Naive thymus-derived CD8-positive, alpha-beta T cell (primary cell): Measurements from ENCODE around the gene C2orf81. TPM values are rescaled to one million over a fixed set of nuclear protein-coding genes. Genes with fewer than 3 reads are reported as not detected.
"Not testable (repeated sequence)": the region's sequence is repeated elsewhere in the genome, so short reads cannot be mapped to it uniquely, and the experiment has no call there.

Experiments
- ATAC-seq, 2 donors: fragments of 150-1000 bp; cut with Tn5 transposase in 1 of 2; sonication (Bioruptor Pico), chemical (Tn5 transposase) in 1 of 2; 1 replicate in 1 of 2; 2 replicates in 1 of 2; pipeline ENCODE4 v1.10.0; 2021; ENCODE audit warnings: mild to moderate bottlenecking in 2 of 2, moderate library complexity in 2 of 2
- POLR2A ChIA-PET: fragments of 350-600 bp; sonication (Branson Sonifier 250); formaldehyde crosslinking; loops from one replicate; lab custom pipeline; 2021; ENCODE audit warnings: antibody characterized with exemption; lab: Charles Lee
- DNase-seq, 10 donors: peaks; one replicate each; pipeline versions ENCODE4 v3.0.0 to v3.0.0-alpha.2; 2020 to 2022
- H3K27ac Mint-ChIP-seq, 10 donors: one replicate each; pipeline ENCODE4 v1.8.0; 2020 to 2022; ENCODE audit warnings: mild to moderate bottlenecking in 10 of 10, mixed read lengths in 10 of 10, moderate library complexity in 4 of 10, inconsistent platforms in 1 of 10
- H3K27me3 Mint-ChIP-seq, 5 donors: one replicate each; pipeline ENCODE4 v1.8.0; 2021 to 2022; ENCODE audit warnings: mixed read lengths in 5 of 5
- H3K36me3 Mint-ChIP-seq, 3 donors: one replicate each; pipeline ENCODE4 v1.8.0; 2020 to 2022; ENCODE audit warnings: mixed read lengths in 3 of 3, mild to moderate bottlenecking in 2 of 3, inconsistent platforms in 1 of 3
- H3K4me1 Mint-ChIP-seq, 4 donors: one replicate each; pipeline ENCODE4 v1.8.0; 2021 to 2022; ENCODE audit warnings: mixed read lengths in 4 of 4
- H3K4me3 Mint-ChIP-seq, 10 donors: one replicate each; pipeline ENCODE4 v1.8.0; 2020 to 2022; ENCODE audit warnings: mild to moderate bottlenecking in 10 of 10, mixed read lengths in 10 of 10, moderate library complexity in 6 of 10, inconsistent platforms in 1 of 10
- H3K9me3 Mint-ChIP-seq, 9 donors: one replicate each; pipeline ENCODE4 v1.8.0; 2020 to 2022; ENCODE audit warnings: mixed read lengths in 9 of 9, mild to moderate bottlenecking in 3 of 9, inconsistent platforms in 1 of 9, moderate library complexity in 1 of 9
- polyA plus RNA-seq, 3 donors: library from polyadenylated mRNA; unstranded; fragments of 300-500 nt; fragmentation: Illumina TruSeq; gene quantifications; one replicate each; pipeline ENCODE4 v1.2.3, GENCODE V29; 2021
- total RNA-seq, 8 experiments: library from RNA in 2 of 8; stranded (reverse) in 2 of 8; gene quantifications; one replicate each; pipeline ENCODE4 v1.2.3 and lab custom pipeline; 2021 to 2026

C2orf81 gene
- total and polyA plus RNA-seq, 5 experiments from 2014 or later, result 3.2 to 9.8 (median 5.3) TPM

GRCh38 chr2:74428675-74429074 is 7.3 kb upstream of the C2orf81 start:
- H3K27ac Mint-ChIP-seq, result peak overlapping the region in 1 of 10 donors; percentile 74
- H3K4me1 Mint-ChIP-seq, result no peaks in the 10 kb centered on the region
- H3K9me3 Mint-ChIP-seq, result no peaks in the 10 kb centered on the region
- no peaks in the 10 kb centered on the region for H3K27me3 Mint-ChIP-seq
- H3K4me3 Mint-ChIP-seq, result no peak overlapping the region
- H3K36me3 Mint-ChIP-seq, result peaks cover 0 to 13% (median 7%) of the 10 kb centered on the region in 3 donors
- DNase-seq, result no peak
- no peak for ATAC-seq
- POLR2A ChIA-PET, result no interaction called here

DNA sequence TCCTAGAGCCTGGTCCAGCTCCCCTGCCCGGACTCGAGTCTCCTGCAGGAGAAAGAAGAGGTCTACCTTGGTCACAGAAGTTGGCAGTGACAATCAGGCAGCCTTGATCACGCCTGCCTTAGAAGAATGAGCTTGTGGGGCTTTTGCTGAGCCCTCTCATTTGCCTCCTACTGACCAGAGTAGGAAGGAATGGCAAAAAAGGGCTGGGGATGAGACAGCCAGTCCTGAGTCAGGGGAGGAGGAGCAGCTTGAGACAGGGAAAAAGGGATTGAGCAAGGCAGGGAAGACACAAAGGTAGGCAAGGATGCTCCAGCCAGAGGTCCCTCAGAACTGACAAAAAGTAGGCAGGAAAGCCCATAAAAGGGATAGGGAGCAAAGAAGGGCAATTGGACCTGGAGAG is 6.1 kb upstream of the C2orf81 start:
- ATAC-seq (no peak), DNase-seq (no peak)
- POLR2A ChIA-PET, result no interaction called here
- Mint-ChIP-seq H3K36me3 (peaks cover 0 to 13% (median 7%) of the 10 kb centered on the region in 3 donors), H3K4me3 (no peak overlapping the region), H3K27me3 (no peaks in the 10 kb centered on the region), H3K27ac (peak overlapping the region in 5 of 10 donors; percentile 12 to 83 (median 61)), H3K9me3 (no peaks in the 10 kb centered on the region), H3K4me1 (peaks cover 4 to 6% (median 5%) of the 10 kb centered on the region in 4 donors)

DNA sequence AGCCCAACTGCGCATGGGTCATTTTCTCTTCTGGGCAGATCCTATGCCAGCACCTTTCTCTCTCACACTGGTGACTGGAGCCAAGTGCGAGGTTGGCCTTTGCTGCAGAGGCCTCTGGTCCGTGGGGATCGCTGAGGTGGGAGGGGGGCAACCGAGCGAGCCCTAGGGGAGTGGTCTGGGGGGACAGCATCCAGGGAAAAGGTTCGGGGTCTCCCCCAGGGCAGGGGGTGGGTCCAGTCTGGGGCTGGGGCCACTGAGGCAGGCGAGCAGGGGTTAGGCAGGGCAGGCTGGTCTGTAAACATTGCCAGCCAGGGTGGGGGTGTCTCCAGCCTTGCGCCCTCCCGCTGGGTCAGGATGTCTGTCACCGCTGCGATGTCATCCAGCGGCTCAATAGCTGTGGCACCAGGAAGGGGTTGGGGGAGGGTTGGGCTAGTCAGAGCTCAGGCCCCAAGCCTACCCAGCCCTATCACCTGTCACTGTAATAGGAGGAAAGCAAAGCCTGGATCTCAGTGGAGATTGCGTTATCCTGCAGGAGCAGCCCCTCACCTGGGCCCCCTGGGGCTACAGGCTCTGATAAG is 4.9 kb upstream of the C2orf81 start:
- Mint-ChIP-seq H3K27ac (no peak overlapping the region), H3K4me1 (peaks cover 8 to 16% (median 13%) of the 10 kb centered on the region in 4 donors), H3K27me3 (no peaks in the 10 kb centered on the region), H3K36me3 (peaks cover 0 to 13% (median 7%) of the 10 kb centered on the region in 3 donors), H3K4me3 (no peak overlapping the region), H3K9me3 (no peaks in the 10 kb centered on the region)
- no peak for ATAC-seq
- DNase-seq, result no peak
- POLR2A ChIA-PET, result no interaction called here

DNA sequence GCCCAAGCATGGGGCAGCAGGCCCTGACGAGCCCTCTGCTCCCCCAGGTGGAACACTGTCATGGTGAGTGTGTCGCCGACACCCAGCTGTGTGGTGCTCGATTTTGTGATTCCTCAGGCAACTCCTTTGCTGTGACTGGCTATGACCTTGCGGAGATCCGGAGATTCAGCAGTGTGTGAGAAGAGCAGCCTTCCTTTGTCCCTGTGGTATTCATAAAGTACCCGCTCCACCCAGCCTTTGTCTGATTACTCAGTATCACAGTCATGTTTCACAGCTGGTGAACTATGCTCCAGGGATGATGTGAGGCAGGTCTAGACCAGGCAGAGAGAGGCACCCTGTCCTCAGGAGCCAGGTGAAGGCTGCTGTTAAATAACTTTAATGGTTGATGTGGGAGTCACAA is 4.1 kb upstream of the C2orf81 start:
- ATAC-seq (no peak), DNase-seq (no peak)
- Mint-ChIP-seq H3K27me3 (no peaks in the 10 kb centered on the region), H3K4me3 (no peak overlapping the region), H3K9me3 (no peaks in the 10 kb centered on the region), H3K27ac (no peak overlapping the region), H3K4me1 (peaks cover 11 to 23% (median 17%) of the 10 kb centered on the region in 4 donors), H3K36me3 (peaks cover 0 to 13% (median 7%) of the 10 kb centered on the region in 3 donors)
- POLR2A ChIA-PET, result interaction anchor here (1.1 kb wide), 1 partner anchor 10 kb away, joined by 3 read pairs; no protein-coding TSS in a partner anchor

DNA sequence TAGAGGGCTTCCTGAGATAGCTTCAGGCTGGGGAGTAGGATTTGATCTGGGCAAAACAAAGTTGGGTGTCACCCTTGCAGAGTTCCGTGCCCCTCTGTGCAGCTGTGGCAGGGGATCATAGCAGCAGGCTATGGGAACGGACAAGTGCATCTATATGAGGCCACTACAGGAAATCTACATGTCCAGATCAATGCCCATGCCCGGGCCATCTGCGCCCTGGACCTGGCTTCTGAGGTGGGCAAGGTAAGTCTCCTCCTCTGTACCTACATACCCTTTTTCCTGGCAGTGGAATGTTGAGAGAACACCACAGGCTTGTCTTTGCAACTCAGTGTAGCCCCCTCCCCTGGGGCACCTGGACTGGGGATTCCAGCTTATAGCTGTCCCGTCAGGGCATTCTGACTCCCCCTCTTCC is 3.6 kb upstream of the C2orf81 start:
- no peak for DNase-seq
- no peak for ATAC-seq
- no peaks in the 10 kb centered on the region for H3K9me3 Mint-ChIP-seq
- peaks cover 0 to 13% (median 7%) of the 10 kb centered on the region in 3 donors for H3K36me3 Mint-ChIP-seq
- POLR2A ChIA-PET, result interaction anchor here (1.1 kb wide), 1 partner anchor 10 kb away, joined by 3 read pairs; no protein-coding TSS in a partner anchor
- no peaks in the 10 kb centered on the region for H3K27me3 Mint-ChIP-seq
- H3K27ac Mint-ChIP-seq, result no peak overlapping the region
- no peak overlapping the region for H3K4me3 Mint-ChIP-seq
- H3K4me1 Mint-ChIP-seq, result peaks cover 16 to 28% (median 23%) of the 10 kb centered on the region in 4 donors

GRCh38 chr2:74424139-74424992 is 2.9 kb upstream of the C2orf81 start:
- H3K27ac Mint-ChIP-seq, result peak overlapping the region in 2 of 10 donors; percentile 51 to 76
- POLR2A ChIA-PET, result interaction anchor here (1.1 kb wide), 1 partner anchor 9 kb away, joined by 3 read pairs; no protein-coding TSS in a partner anchor
- H3K27me3 Mint-ChIP-seq, result no peaks in the 10 kb centered on the region
- peaks cover 18 to 30% (median 27%) of the 10 kb centered on the region in 4 donors for H3K4me1 Mint-ChIP-seq
- no peak for ATAC-seq
- H3K9me3 Mint-ChIP-seq, result no peaks in the 10 kb centered on the region
- DNase-seq, result no peak
- peaks cover 0 to 13% (median 7%) of the 10 kb centered on the region in 3 donors for H3K36me3 Mint-ChIP-seq
- H3K4me3 Mint-ChIP-seq, result peak overlapping the region in 1 of 10 donors; percentile 57

DNA sequence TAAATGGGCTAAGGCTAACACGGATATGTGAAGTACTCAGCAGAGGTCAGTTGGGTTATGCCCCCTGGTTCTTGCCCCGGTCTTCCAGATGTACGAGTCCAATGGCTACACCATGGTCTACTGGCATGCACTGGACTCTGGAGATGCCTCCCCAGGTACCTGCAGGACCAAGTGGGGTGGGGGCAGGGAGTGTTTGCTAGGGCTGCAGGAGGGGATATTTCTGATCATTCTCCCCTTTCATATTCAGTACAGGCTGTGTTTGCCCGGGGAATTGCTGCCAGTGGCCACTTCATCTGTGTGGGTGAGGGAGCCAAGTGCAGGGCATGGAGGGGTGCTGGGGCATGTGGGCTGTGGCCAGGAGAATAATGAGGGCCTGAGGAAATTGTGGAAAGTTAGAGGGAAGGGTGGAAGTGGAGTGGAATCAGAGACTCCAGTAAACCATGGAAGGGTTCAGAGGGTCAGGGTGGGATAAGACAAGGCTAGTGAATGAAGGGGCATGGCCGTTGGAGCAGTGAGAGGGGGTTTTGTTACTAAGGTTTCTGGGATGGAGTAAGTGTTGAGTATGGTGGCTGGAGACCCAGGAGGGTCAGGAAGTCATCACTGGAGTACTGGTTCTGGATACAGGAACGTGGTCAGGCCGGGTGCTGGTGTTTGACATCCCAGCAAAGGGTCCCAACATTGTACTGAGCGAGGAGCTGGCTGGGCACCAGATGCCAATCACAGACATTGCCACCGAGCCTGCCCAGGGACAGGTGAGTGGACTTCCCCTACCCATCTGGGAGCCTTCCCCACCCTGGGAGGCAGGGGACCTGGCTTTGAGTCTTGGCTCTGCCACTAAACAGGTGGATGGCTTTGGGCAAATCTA is 2.0 kb upstream of the C2orf81 start:
- Mint-ChIP-seq H3K9me3 (no peaks in the 10 kb centered on the region), H3K4me1 (peaks cover 18 to 33% (median 27%) of the 10 kb centered on the region in 4 donors), H3K27me3 (no peaks in the 10 kb centered on the region), H3K27ac (peak overlapping the region; percentile 49 to 100 (median 99)), H3K4me3 (peak overlapping the region; percentile 96 to 100 (median 99)), H3K36me3 (peaks cover 0 to 13% (median 7%) of the 10 kb centered on the region in 3 donors)
- ATAC-seq, result no peak
- POLR2A ChIA-PET, result interaction anchor here (3.0 kb wide), 1 partner anchor 32 kb away, joined by 22 read pairs; the partner anchor contains the start of gene INO80B
- DNase-seq, result peak in 1 of 10 donors; percentile 59

DNA sequence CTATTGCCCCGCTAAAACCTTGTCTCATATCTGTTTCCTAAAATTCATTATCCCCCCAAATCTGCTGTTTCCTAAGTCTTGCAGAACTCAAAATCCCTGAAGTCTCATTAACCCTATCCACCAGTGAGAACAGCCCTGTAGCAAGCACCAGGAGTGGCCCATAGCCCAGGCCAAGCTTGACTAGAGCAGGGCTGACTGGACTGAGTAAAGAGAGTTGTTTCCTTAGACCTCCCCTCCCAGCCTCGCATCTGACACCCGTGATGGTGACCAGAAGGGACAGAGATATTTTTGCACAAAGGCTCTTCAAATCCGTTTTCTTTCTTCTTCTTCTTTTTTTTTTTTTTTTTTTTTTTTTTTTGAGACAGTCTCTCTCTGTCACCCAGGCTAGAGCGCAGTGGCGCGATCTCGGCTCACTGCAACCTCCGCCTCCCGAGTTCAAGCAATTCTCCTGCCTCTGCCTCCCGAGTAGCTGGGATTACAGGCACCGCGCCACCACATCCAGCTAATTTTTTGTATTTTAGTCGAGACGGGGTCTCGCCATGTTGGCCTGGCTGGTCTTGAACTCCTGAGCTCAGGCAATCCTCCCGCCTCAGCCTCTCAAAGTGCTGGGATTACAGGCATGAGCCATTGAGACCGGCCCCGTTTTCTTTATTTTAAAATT is 846 bp downstream of the C2orf81 start:
- POLR2A ChIA-PET, result interaction anchor here (0.6 to 3.0 kb wide), 8 partner anchors 30 to 270 kb away, joined by 4 to 22 read pairs (median 10); partner anchors contain the start of genes CCDC142, INO80B, MRPL53 and TTC31
- not testable (repeated sequence) for H3K9me3 Mint-ChIP-seq, H3K27me3 Mint-ChIP-seq, H3K36me3 Mint-ChIP-seq, ATAC-seq
- peak in 2 of 10 donors; percentile 24 to 59 for DNase-seq
- H3K27ac Mint-ChIP-seq, result peak overlapping the region; percentile 96 to 100 (median 99)
- H3K4me1 Mint-ChIP-seq, result peaks cover 18 to 47% (median 32%) of the 10 kb centered on the region in 4 donors
- H3K4me3 Mint-ChIP-seq, result peak overlapping the region; percentile 96 to 100 (median 99)

DNA sequence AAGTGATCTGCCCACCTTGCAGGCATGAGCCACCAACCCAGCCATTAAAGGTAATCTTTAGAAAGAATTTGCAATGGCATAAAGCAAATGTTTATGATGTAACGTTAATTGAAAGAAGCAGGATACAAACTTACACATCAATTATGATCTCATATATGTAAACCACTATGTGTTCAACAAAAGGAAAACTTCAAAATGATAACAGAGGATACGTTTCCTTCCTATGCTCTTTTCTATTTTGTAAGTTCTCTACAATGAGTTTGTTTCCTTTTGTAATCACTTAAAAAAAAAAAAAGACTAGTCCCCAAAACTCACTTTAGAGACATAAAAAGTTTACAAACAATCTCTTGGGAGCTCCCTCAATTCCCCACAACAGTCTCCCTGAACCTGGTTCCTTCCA is 1.4 kb downstream of the C2orf81 start:
- POLR2A ChIA-PET, result interaction anchor here (0.7 to 2.7 kb wide), 4 partner anchors 29 to 80 kb away, joined by 4 to 20 read pairs (median 6); partner anchors contain the start of genes CCDC142 and TTC31
- Mint-ChIP-seq H3K27ac (peak overlapping the region; percentile 93 to 100 (median 99)), H3K9me3 (no peaks in the 10 kb centered on the region), H3K4me1 (peaks cover 18 to 49% (median 33%) of the 10 kb centered on the region in 4 donors), H3K36me3 (peaks cover 0 to 2% (median 0%) of the 10 kb centered on the region in 3 donors), H3K4me3 (peak overlapping the region; percentile 55 to 100 (median 88)), H3K27me3 (no peaks in the 10 kb centered on the region)
- ATAC-seq (no peak), DNase-seq (peak in 2 of 10 donors; percentile 40 to 55)

DNA sequence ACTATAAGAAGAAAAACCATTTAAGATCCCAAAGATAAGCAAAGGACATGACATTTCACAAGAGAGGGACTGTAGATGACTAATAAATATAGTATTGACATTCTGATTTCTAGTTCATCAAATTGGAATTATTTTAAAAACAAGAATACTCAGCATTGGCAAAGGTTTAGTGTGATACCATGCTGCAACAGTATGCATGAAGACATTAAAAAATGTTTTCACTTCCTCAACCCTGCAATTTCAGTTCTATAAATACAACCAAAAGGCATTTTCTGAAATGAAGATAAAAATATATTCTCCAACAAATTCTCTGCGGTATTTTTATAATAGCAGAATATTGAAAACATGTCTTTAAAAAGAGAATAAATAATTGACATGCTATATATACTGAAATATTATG is 2.1 kb downstream of the C2orf81 start:
- H3K4me1 Mint-ChIP-seq, result peaks cover 18 to 49% (median 37%) of the 10 kb centered on the region in 4 donors
- ATAC-seq, result no peak
- POLR2A ChIA-PET, result no interaction called here
- H3K27ac Mint-ChIP-seq, result peak overlapping the region in 5 of 10 donors; percentile 95 to 100 (median 100)
- peaks cover 0 to under 1% (median 0%) of the 10 kb centered on the region in 3 donors for H3K36me3 Mint-ChIP-seq
- no peaks in the 10 kb centered on the region for H3K9me3 Mint-ChIP-seq
- no peak overlapping the region for H3K4me3 Mint-ChIP-seq
- no peaks in the 10 kb centered on the region for H3K27me3 Mint-ChIP-seq
- DNase-seq, result no peak

GRCh38 chr2:74418312-74418711 is 3.1 kb downstream of the C2orf81 start:
- no peaks in the 10 kb centered on the region for H3K27me3 Mint-ChIP-seq
- peak overlapping the region in 3 of 10 donors; percentile 25 to 60 (median 29) for H3K27ac Mint-ChIP-seq
- POLR2A ChIA-PET, result no interaction called here
- ATAC-seq, result no peak
- peaks cover 19 to 56% (median 45%) of the 10 kb centered on the region in 4 donors for H3K4me1 Mint-ChIP-seq
- no peaks in the 10 kb centered on the region for H3K36me3 Mint-ChIP-seq
- DNase-seq, result peak in 1 of 10 donors; percentile 59
- H3K9me3 Mint-ChIP-seq, result no peaks in the 10 kb centered on the region
- no peak overlapping the region for H3K4me3 Mint-ChIP-seq
